Loucy (cell line): ENCODE results near the gene PEX5L.
A peak's percentile ranks its signal among the peaks of the same experiment; 100 is the strongest.

Experiments
- H2AFZ ChIP-seq: fragments of 200-600 bp; sonication (generic); 2 replicates; pipeline ENCODE4 v1.6.0; 2016; ENCODE audit warnings: antibody characterized with exemption, mild to moderate bottlenecking, low read length, moderate library complexity
- H3F3A ChIP-seq: fragments of 200-600 bp; 2 replicates; pipeline ENCODE4 v1.6.0; 2016; ENCODE audit warnings: antibody characterized with exemption, low read depth, mild to moderate bottlenecking
- H3K27me3 ChIP-seq: fragments of 200-600 bp; sonication (generic); 2 replicates; pipeline ENCODE4 v1.6.1; 2014; ENCODE audit warnings: low read length, mild to moderate bottlenecking; ENCODE audit not compliant: insufficient read depth, poor library complexity, severe bottlenecking
- H3K36me3 ChIP-seq: fragments of 200-600 bp; sonication (generic); 2 replicates; pipeline ENCODE4 v1.6.1; 2016; ENCODE audit warnings: low read length; ENCODE audit not compliant: insufficient read depth
- H3K4me1 ChIP-seq: fragments of 200-600 bp; sonication (generic); 2 replicates; pipeline ENCODE4 v1.5.1; 2014; ENCODE audit warnings: low read length, mild to moderate bottlenecking; ENCODE audit not compliant: insufficient read depth, poor library complexity, severe bottlenecking
- H3K4me2 ChIP-seq: fragments of 200-600 bp; sonication (generic); 2 replicates; pipeline ENCODE4 v1.6.0; 2014; ENCODE audit warnings: antibody characterized with exemption, low read length, low read depth, mild to moderate bottlenecking; ENCODE audit not compliant: poor library complexity, severe bottlenecking
- H3K4me3 ChIP-seq: fragments of 200-600 bp; sonication (generic); 2 replicates; pipeline ENCODE4 v1.5.1; 2014; ENCODE audit warnings: low read length, mild to moderate bottlenecking, mixed read lengths; ENCODE audit not compliant: poor library complexity, severe bottlenecking
- H3K79me2 ChIP-seq: fragments of 200-600 bp; sonication (generic); 2 replicates; pipeline ENCODE4 v1.6.1; 2014; ENCODE audit warnings: low read length; ENCODE audit not compliant: insufficient read depth
- H3K9ac ChIP-seq: fragments of 200-600 bp; sonication (generic); 2 replicates; pipeline ENCODE4 v1.6.0; 2014; ENCODE audit warnings: mild to moderate bottlenecking, low read depth, low read length, moderate library complexity; ENCODE audit not compliant: poor library complexity, severe bottlenecking
- H3K9me2 ChIP-seq: fragments of 200-600 bp; sonication (generic); replicated peaks from 2 replicates; pipeline ENCODE4 v1.6.1; 2016; ENCODE audit warnings: low read depth, low read length, mixed read lengths
- H3K9me3 ChIP-seq: fragments of 200-600 bp; sonication (generic); 2 replicates; pipeline ENCODE4 v1.6.1; 2014; ENCODE audit warnings: mild to moderate bottlenecking, antibody characterized with exemption, low read length, low read depth; ENCODE audit not compliant: insufficient read depth
- H4K20me1 ChIP-seq: fragments of 200-600 bp; sonication (generic); 2 replicates; pipeline ENCODE4 v1.6.0; 2014; ENCODE audit warnings: antibody characterized with exemption, low read length, mild to moderate bottlenecking; ENCODE audit not compliant: insufficient read depth, poor library complexity, severe bottlenecking
- EZH2phosphoT487 ChIP-seq: fragments of 200-600 bp; IDR thresholded peaks from 2 replicates; pipeline ENCODE4 v1.6.1; 2018; ENCODE audit warnings: antibody characterized with exemption, mild to moderate bottlenecking, moderate library complexity, borderline replicate concordance
- TF ChIP-seq, protein P1 (sequence below): fragments of 200-600 bp; sonication (generic); conservative IDR thresholded peaks from 2 replicates; pipeline ENCODE4 v1.5.1; 2014; ENCODE audit warnings: mild to moderate bottlenecking, antibody characterized with exemption, low read length

PEX5L gene

GRCh38 chr3:180026997-180027396 is 9.7 kb downstream of the PEX5L start:
- Histone ChIP-seq H3K9me3 (no peaks in the 10 kb centered on the region), H3K79me2 (no peaks in the 10 kb centered on the region), H3K4me1 (no peaks in the 10 kb centered on the region), H3K4me3 (no peak overlapping the region), H2AFZ (no peak overlapping the region), H3K4me2 (no peak overlapping the region), H3K27me3 (no peaks in the 10 kb centered on the region), H3K9ac (no peak overlapping the region), H3K9me2 (no peaks in the 10 kb centered on the region), H3K36me3 (no peaks in the 10 kb centered on the region), H3F3A (no peaks in the 10 kb centered on the region), H4K20me1 (no peaks in the 10 kb centered on the region)
- TF ChIP-seq, protein P1, sequence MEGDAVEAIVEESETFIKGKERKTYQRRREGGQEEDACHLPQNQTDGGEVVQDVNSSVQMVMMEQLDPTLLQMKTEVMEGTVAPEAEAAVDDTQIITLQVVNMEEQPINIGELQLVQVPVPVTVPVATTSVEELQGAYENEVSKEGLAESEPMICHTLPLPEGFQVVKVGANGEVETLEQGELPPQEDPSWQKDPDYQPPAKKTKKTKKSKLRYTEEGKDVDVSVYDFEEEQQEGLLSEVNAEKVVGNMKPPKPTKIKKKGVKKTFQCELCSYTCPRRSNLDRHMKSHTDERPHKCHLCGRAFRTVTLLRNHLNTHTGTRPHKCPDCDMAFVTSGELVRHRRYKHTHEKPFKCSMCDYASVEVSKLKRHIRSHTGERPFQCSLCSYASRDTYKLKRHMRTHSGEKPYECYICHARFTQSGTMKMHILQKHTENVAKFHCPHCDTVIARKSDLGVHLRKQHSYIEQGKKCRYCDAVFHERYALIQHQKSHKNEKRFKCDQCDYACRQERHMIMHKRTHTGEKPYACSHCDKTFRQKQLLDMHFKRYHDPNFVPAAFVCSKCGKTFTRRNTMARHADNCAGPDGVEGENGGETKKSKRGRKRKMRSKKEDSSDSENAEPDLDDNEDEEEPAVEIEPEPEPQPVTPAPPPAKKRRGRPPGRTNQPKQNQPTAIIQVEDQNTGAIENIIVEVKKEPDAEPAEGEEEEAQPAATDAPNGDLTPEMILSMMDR, result no peak
- no peak for TF ChIP-seq EZH2phosphoT487

- Histone ChIP-seq H3K36me3 (no peaks in the 10 kb centered on the region), H3K4me3 (no peak overlapping the region), H4K20me1 (no peaks in the 10 kb centered on the region), H3K79me2 (no peaks in the 10 kb centered on the region), H3F3A (no peaks in the 10 kb centered on the region), H3K27me3 (no peaks in the 10 kb centered on the region), H3K9ac (no peak overlapping the region), H3K9me2 (no peaks in the 10 kb centered on the region), H3K4me1 (no peaks in the 10 kb centered on the region), H3K9me3 (no peaks in the 10 kb centered on the region), H3K4me2 (no peak overlapping the region), H2AFZ (0 out of 2 replicates have a peak overlapping the region, but pooled peaks have one; percentile 56)
- no peak for TF ChIP-seq EZH2phosphoT487
- TF ChIP-seq, protein P1, result peak; percentile 50
Measured at GRCh38 chr3:180018543-180018942, 18.2 kb downstream of the PEX5L start.

- Histone ChIP-seq H3K4me1 (no peaks in the 10 kb centered on the region), H3K4me2 (no peak overlapping the region), H3K4me3 (no peak overlapping the region), H3K9me3 (no peaks in the 10 kb centered on the region), H3K36me3 (no peaks in the 10 kb centered on the region), H2AFZ (no peak overlapping the region), H4K20me1 (no peaks in the 10 kb centered on the region), H3K9me2 (no peaks in the 10 kb centered on the region), H3F3A (no peaks in the 10 kb centered on the region), H3K9ac (no peak overlapping the region), H3K27me3 (no peaks in the 10 kb centered on the region), H3K79me2 (no peaks in the 10 kb centered on the region)
- TF ChIP-seq, protein P1, result no peak
- no peak for TF ChIP-seq EZH2phosphoT487
Measured at GRCh38 chr3:180017846-180018245, 18.9 kb downstream of the PEX5L start.
